Stimulated activated naive CD8-positive, alpha-beta T cell treated with anti-CD3 and anti-CD28 coated beads, Interleukin-15, amount 100 ng/mL, for 72 hours (primary cell): ENCODE results near the gene ERBB4.
"Not testable (repeated sequence)": the region's sequence is repeated elsewhere in the genome, so short reads cannot be mapped to it uniquely, and the experiment has no call there.

Source experiments
- ATAC-seq: fragments of 150-1000 bp; cut with Tn5 transposase; 2 replicates; pipeline ENCODE4 v1.10.0; 2021; ENCODE audit warnings: mild to moderate bottlenecking, moderate library complexity
- DNase-seq, 2 donors: peaks; one replicate each; pipeline ENCODE4 v3.0.0; 2021 to 2022
- H3K27ac Mint-ChIP-seq, 2 donors: one replicate each; pipeline ENCODE4 v1.8.0; 2022; ENCODE audit warnings: mild to moderate bottlenecking in 2 of 2, mixed read lengths in 2 of 2, moderate library complexity in 2 of 2
- H3K27me3 Mint-ChIP-seq: one replicate; pipeline ENCODE4 v1.8.0; 2022; ENCODE audit warnings: mixed read lengths
- H3K4me1 Mint-ChIP-seq: one replicate; pipeline ENCODE4 v1.8.0; 2022; ENCODE audit warnings: mild to moderate bottlenecking, mixed read lengths
- H3K4me3 Mint-ChIP-seq, 2 donors: one replicate each; pipeline ENCODE4 v1.8.0; 2022; ENCODE audit warnings: mild to moderate bottlenecking in 2 of 2, mixed read lengths in 2 of 2, moderate library complexity in 1 of 2
- H3K9me3 Mint-ChIP-seq, 2 donors: one replicate each; pipeline ENCODE4 v1.8.0; 2022; ENCODE audit warnings: mixed read lengths in 2 of 2

ERBB4 gene

DNA sequence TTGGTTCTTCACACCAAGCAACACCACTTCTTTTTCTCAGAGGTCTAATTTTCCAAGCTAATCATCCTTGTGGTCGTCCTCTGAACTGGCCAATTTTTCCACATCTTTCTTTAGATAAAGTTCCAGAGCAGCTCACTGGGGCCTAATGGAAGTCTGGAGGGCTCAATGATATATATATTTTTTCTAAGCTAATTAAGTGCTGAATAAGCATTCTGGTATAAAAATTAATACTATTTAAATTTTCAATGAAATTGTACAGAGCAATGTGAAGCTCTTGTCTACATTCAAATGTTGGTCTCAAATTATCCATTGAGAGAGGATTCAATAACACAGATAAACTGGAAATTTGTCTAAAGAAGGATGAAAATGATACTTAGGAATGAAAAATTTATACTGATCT, 866.6 kb downstream of the ERBB4 start:
- H3K27me3 Mint-ChIP-seq: no peaks in the 10 kb centered on the region
- no peak overlapping the region for H3K4me3 Mint-ChIP-seq
- no peak for DNase-seq

DNA sequence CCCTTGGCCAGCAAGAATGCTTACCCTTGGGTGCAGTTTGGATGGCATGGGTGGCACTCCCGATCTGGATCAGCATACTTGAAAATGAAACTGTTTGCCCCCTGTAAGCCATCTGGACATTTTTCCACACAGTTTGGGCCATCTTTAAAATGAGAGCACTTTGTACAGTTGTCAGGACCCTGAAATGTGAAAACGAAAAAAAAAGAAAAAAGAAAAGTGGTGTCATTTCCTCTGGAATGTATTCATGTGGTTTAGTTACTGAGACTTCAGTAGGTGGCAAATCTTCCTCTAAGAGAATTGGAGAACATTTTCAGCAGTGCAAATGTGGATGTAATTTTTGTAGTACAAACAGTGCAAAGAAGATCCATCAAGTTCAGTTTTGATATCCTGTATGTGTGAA, 873.3 kb downstream of the ERBB4 start:
- peaks cover 0 to 7% of the 10 kb centered on the region in 2 donors for H3K9me3 Mint-ChIP-seq
- no peak for DNase-seq
- H3K4me3 Mint-ChIP-seq: no peak overlapping the region
- no peaks in the 10 kb centered on the region for H3K27me3 Mint-ChIP-seq
- H3K4me1 Mint-ChIP-seq: no peaks in the 10 kb centered on the region
- H3K27ac Mint-ChIP-seq: no peak overlapping the region
- no peak for ATAC-seq

More for the DNA sequence above, 866.6 kb downstream of the ERBB4 start:
- no peaks in the 10 kb centered on the region for H3K9me3 Mint-ChIP-seq
- no peak overlapping the region for H3K27ac Mint-ChIP-seq
- H3K4me1 Mint-ChIP-seq: no peaks in the 10 kb centered on the region
- no peak for ATAC-seq

DNA sequence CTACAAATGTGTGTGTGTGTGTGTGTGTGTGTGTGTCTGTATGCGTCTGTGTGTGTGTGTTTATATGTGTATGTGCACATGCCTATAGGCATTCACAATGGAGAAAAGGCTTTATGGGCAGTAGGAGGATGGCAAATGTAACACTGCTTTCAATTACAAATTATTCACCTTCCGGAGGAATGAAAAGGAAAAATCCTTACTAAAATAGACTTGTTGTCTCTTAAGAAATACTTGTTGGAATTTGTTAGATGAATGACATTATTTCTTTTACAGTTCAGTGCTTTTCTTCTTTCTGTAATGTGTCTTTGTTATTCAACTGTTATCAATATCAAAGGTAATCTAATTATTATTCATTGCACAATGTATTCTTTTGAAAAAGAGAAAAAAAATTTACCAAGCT, 874.3 kb downstream of the ERBB4 start:
- ATAC-seq: no peak
- H3K27ac Mint-ChIP-seq: no peak overlapping the region
- no peak for DNase-seq
- H3K4me3 Mint-ChIP-seq: no peak overlapping the region
- H3K4me1 Mint-ChIP-seq: no peaks in the 10 kb centered on the region
- peaks cover 0 to 10% of the 10 kb centered on the region in 2 donors for H3K9me3 Mint-ChIP-seq
- H3K27me3 Mint-ChIP-seq: no peaks in the 10 kb centered on the region

DNA sequence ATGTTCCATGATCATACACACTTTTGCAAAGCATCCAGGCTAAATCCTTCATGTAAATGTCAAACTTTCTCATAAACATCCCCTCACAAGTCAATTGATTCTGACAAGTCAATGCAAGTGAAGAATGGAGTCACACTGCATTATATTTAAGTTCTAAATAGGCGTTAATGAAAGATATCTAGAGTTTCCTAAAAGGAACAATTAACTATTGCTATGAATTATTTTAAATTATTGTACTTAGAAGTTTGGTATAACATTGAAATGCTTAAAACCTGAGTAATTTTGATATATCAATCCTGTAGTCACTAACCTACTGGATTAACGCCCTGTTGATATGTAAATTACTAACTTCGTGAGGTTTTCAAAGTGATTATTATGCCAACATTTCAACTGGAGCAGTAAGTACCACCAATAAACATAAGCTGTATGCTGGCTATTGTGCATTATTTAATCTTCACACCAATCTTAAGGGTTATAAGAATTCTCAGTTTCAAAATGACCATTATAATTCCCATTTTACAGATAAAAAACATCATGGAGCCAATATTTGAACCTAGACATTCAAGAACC, 884.3 kb downstream of the ERBB4 start:
- H3K4me1 Mint-ChIP-seq: no peaks in the 10 kb centered on the region
- no peak overlapping the region for H3K27ac Mint-ChIP-seq
- no peaks in the 10 kb centered on the region for H3K27me3 Mint-ChIP-seq
- ATAC-seq (no peak), DNase-seq (no peak)
- no peak overlapping the region for H3K4me3 Mint-ChIP-seq
- no peaks in the 10 kb centered on the region for H3K9me3 Mint-ChIP-seq

DNA sequence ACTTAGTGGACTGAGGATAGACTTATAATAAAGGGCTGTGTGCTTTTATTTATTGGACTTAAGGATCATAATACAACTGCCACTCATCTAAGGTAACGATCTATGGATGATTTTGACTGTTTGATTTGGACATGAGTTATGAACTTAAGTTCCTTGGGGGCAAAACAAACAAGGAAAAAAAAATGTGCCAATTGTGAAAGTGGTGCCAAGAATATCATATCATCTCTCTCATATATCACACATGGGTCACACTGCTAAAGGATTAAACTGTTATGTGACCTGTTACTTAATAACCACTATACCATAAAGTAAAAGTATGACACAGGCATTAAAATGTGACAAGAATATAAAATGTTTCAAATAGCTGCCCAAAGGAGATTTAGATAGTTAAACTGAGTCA, 886.3 kb downstream of the ERBB4 start:
- Mint-ChIP-seq H3K9me3 (peaks cover 0 to under 1% of the 10 kb centered on the region in 2 donors), H3K4me1 (no peaks in the 10 kb centered on the region), H3K27me3 (no peaks in the 10 kb centered on the region), H3K4me3 (no peak overlapping the region), H3K27ac (no peak overlapping the region)
- no peak for DNase-seq
- ATAC-seq: no peak

DNA sequence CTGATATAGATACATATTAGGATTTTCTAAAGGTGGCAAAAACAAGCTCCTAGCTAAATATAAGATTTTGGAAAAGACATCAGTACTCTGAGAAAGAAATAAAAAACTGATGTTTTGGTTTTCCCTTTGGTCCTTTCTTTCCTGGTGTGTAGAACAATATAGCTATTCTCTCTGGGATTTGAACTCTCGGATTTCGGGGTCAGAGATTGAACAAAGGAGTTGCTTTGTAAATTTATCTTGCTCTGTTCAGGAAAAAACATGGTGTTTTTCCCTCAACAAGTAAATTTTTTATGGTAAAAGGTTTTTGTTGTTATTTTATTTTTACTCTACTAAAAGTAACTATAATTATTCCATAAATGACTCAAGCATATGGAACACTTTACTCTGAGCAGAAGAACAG, 889.3 kb downstream of the ERBB4 start:
- Mint-ChIP-seq H3K27ac (no peak overlapping the region), H3K27me3 (no peaks in the 10 kb centered on the region), H3K4me1 (no peaks in the 10 kb centered on the region), H3K9me3 (peaks cover 0 to 5% of the 10 kb centered on the region in 2 donors), H3K4me3 (no peak overlapping the region)
- no peak for ATAC-seq
- no peak for DNase-seq

DNA sequence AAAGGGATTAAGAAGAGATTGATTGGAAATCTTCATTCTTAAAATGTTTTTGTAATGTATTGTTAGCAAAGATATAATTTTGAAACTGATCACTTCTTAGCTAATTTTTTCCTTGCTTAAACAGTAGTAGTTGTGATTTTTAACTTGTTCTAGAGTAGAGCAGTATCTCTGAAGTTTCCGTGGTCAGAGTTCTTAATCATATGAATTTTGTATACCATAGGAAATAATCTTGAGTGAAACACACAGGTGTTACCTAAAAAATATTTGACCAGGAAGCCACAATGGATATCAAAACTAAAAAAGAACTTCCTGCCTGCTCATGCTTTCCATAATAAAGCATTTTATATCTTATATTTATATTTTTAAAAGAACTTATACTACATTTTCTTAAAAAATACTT, 907.1 kb downstream of the ERBB4 start:
- DNase-seq (no peak), ATAC-seq (no peak)
- no peak overlapping the region for H3K4me3 Mint-ChIP-seq
- no peak overlapping the region for H3K27ac Mint-ChIP-seq
- H3K4me1 Mint-ChIP-seq: no peaks in the 10 kb centered on the region
- H3K27me3 Mint-ChIP-seq: no peaks in the 10 kb centered on the region
- H3K9me3 Mint-ChIP-seq: peaks cover 0 to 5% of the 10 kb centered on the region in 2 donors

DNA sequence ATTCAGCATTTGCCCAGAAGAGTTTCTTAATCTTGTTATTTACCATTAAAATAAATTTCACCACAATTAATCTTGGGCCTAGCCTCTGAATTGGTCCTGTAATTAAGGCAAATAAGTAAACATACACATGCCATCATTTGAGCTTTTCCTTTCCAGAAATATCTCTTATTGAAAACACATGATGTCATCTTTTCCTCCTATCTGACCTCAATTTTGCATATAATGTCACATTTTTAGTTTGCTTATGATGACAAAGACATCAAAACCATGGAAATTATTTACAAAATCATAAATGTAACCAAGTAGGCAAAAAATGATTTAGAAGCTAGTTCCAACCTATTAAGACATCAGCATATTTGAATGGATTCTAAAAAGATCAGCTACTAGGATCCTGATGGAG, 915.5 kb downstream of the ERBB4 start:
- no peak for DNase-seq
- Mint-ChIP-seq H3K9me3 (peaks cover 0 to 14% of the 10 kb centered on the region in 2 donors), H3K27me3 (no peaks in the 10 kb centered on the region), H3K4me1 (no peaks in the 10 kb centered on the region), H3K4me3 (no peak overlapping the region), H3K27ac (no peak overlapping the region)
- ATAC-seq: no peak

DNA sequence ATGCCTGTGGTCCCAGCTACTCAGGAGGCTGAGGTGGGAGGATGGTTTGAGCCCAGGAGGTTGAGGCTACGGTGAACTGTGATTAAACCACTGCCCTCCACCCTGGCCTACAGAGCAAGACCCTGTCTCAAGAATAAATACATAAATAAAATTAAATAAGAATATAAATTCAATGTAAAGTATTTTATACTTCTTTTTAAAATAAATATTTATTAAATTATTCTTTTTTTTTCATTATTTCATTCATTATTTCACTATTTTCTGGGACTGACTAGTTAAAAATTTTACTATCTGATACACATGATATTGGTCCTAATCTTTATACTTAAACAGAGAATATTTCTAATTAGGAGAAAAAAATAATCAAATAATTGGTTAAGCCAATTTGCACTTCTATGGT, 917.6 kb downstream of the ERBB4 start:
- H3K4me1 Mint-ChIP-seq: no peaks in the 10 kb centered on the region
- H3K4me3 Mint-ChIP-seq: no peak overlapping the region
- H3K27ac Mint-ChIP-seq: no peak overlapping the region
- no peaks in the 10 kb centered on the region for H3K27me3 Mint-ChIP-seq
- DNase-seq (no peak), ATAC-seq (no peak)
- H3K9me3 Mint-ChIP-seq: peaks cover 0 to 9% of the 10 kb centered on the region in 2 donors

DNA sequence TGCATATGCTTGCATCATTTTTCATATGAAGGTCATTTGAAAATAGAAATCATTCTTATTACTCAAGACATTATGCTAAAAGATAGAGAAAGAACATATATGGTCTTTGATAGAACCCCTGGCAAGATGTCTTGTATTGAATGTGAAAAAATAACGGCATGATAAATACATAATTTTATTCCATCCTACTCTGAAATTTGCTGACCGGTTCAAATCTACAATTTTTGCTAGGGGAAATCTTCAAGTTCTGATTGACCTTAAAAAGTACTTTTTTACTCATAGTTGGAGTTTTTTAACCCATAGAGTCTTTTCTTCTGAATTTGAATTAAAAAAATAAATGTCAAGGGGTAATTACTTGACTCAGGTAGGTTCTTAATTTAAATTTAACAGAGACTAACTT, 920.8 kb downstream of the ERBB4 start:
- Mint-ChIP-seq H3K9me3 (peaks cover 0 to 6% of the 10 kb centered on the region in 2 donors), H3K27me3 (no peaks in the 10 kb centered on the region), H3K4me1 (no peaks in the 10 kb centered on the region), H3K4me3 (no peak overlapping the region), H3K27ac (no peak overlapping the region)
- DNase-seq: no peak
- ATAC-seq: no peak

DNA sequence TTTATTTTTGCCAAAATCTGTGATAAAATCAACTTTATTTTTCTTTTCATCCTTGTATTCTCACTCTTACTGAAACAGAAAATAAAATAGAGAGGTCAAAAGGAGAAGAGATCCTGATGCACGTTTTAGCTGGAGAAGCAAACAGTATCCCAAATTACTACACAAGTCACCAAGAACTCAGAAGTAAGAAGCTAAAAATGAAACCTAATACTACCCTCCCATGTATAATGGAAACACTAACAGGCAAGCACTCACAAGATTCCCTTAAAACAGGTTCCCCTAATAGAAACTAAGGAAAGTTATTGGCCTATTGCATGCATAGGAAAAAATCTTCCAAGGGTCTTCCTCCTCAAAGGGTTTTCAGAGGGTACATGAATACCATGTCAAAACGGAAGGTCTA, 927.0 kb downstream of the ERBB4 start:
- H3K27ac Mint-ChIP-seq: no peak overlapping the region
- no peak for DNase-seq
- peak overlapping the region; percentile 54 to 55 for H3K4me3 Mint-ChIP-seq
- peaks cover 0 to 6% of the 10 kb centered on the region in 2 donors for H3K9me3 Mint-ChIP-seq
- no peaks in the 10 kb centered on the region for H3K27me3 Mint-ChIP-seq
- no peaks in the 10 kb centered on the region for H3K4me1 Mint-ChIP-seq
- no peak for ATAC-seq

DNA sequence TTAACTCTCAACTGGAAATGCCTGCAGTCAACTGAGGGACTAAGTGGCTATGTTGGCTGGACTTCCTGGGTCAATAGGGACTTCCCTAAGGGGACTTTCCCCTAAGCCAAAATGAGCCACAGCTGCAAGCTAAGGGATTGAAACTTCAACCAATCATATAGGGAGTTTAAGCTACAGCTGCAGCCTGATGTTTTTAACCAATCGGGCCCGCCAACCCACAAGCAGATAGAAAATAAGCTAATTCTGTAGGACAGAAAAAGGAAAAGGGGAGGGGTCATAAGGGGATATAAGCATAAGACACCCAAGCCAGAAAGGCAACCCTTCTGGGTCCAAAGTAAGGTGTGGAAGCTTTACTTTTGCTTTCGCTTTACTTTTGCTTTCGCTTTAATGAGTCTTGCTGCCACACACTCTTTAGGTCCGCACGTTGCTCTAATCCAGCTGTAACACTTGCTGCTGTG, 927.5 kb downstream of the ERBB4 start:
- ATAC-seq (peak; percentile 55), DNase-seq (no peak)
- H3K9me3 Mint-ChIP-seq: peaks cover 0 to 6% of the 10 kb centered on the region in 2 donors
- peak overlapping the region in 1 of 2 donors; percentile 57 for H3K27ac Mint-ChIP-seq
- H3K4me1 Mint-ChIP-seq: no peaks in the 10 kb centered on the region
- H3K27me3 Mint-ChIP-seq: no peaks in the 10 kb centered on the region
- H3K4me3 Mint-ChIP-seq: peak overlapping the region; percentile 54 to 55

DNA sequence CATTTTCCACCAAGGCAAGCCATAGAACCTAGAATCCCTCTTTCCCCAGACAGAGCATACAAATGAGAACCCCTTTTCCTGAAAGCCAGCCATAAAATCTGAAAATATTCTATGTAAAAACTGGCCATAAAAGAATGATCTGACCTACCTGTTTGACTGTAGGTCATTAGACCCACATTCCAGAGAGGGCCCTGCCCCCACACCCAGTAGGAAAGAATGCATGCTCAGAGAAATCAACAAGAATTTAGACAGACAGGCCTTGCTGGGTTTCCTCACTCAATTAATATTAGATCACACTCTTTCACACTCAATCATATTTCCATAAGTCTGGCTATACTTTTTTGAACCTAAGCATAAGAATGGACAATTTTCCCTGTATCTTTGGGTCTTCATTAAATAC, 929.5 kb downstream of the ERBB4 start:
- ATAC-seq (no peak), DNase-seq (no peak)
- Mint-ChIP-seq H3K27me3 (no peaks in the 10 kb centered on the region), H3K9me3 (peaks cover 0 to 5% of the 10 kb centered on the region in 2 donors), H3K4me3 (no peak overlapping the region), H3K27ac (no peak overlapping the region), H3K4me1 (no peaks in the 10 kb centered on the region)

DNA sequence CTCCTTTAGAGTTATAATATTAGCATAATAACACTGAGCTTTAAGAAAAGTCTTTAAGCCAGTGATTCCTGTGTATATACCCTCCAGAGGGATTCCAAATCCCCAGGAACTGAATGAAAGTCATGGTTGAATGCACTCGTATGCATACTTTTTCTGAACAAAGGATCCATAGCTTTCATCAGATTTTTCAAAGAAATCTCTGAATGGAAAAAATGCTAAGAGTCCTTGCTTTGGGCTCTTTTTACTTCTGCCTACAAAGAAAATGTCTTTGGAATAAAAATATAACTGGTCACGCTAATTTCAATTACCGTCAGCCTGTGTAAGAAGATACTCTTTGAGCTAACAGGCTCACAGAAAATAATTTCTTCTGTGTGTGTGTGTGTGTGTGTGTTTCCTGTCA, 939.5 kb downstream of the ERBB4 start:
- DNase-seq (no peak), ATAC-seq (no peak)
- Mint-ChIP-seq H3K9me3 (peaks cover 16 to 25% of the 10 kb centered on the region in 2 donors), H3K4me3 (no peak overlapping the region), H3K27ac (no peak overlapping the region), H3K4me1 (no peaks in the 10 kb centered on the region), H3K27me3 (no peaks in the 10 kb centered on the region)

DNA sequence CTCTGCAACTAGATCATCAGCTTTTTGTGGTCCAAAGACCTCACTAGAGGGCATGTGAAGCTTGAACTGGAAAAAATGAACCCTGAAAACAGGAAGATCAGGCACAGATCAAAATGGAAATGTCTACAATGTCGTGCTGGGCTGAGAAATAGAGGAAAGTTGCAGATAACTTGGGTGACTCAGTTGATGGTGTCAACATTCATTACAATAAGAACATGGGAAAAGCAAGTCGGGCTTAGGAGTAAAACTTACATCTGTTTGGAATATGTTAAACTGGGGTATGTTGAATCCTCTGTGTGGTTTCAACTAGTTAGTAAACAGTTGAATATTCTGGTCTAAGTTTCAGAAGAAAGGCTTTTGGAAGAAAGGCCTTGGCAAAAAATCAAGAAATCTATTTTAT, 940.4 kb downstream of the ERBB4 start:
- Mint-ChIP-seq H3K9me3 (peaks cover 16 to 27% of the 10 kb centered on the region in 2 donors), H3K27ac (no peak overlapping the region), H3K27me3 (no peaks in the 10 kb centered on the region), H3K4me3 (no peak overlapping the region), H3K4me1 (no peaks in the 10 kb centered on the region)
- no peak for DNase-seq
- no peak for ATAC-seq

DNA sequence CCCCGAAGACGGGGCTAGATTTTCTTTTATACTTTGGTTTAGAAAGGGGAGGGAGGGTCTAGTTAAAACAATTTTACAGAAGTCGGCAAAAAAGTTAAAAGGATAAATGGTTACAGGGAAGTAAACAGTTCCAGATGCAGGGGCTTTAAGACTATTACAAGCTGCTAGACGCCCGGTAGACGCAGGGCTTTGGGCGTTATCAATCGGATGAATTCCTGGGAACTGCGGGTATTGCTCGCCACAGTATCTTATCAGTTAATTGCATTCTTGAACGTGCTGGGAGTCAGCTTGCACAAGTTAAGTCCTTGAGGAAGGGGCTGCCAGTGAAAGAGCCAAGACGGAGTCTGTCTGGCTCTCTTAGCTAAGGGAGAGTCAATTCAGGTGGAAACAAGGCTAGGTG, 946.6 kb downstream of the ERBB4 start:
- H3K27ac Mint-ChIP-seq, ATAC-seq, DNase-seq, H3K4me3 Mint-ChIP-seq, H3K4me1 Mint-ChIP-seq, H3K27me3 Mint-ChIP-seq: not testable (repeated sequence)
- H3K9me3 Mint-ChIP-seq: peaks cover 10 to 15% of the 10 kb centered on the region in 2 donors

DNA sequence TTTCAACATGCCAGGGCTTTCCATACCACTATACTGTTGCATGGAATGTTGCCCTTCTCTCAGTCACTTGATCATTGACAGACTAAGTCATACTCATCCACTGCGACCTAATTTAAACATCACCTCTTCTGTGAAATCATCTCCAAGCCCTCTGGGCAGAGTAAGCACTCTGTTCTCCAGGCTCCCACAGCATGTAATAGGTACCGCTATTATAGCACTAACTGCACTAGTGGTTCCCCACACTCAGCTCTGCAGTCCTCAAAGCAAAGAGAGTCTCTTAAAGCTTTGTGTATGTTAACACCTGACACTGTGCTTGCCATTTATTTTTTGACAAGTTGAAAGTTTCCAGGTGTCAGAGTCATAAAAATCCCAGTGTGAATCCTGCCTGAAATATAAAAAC, 947.2 kb downstream of the ERBB4 start:
- H3K27ac Mint-ChIP-seq: no peak overlapping the region
- no peaks in the 10 kb centered on the region for H3K27me3 Mint-ChIP-seq
- no peak overlapping the region for H3K4me3 Mint-ChIP-seq
- no peak for DNase-seq
- ATAC-seq: no peak
- no peaks in the 10 kb centered on the region for H3K4me1 Mint-ChIP-seq
- peaks cover 7 to 15% of the 10 kb centered on the region in 2 donors for H3K9me3 Mint-ChIP-seq
